CD14-positive monocyte (primary cell): ENCODE measurements around the gene ANKRD26. TPM values are rescaled to one million over a fixed set of nuclear protein-coding genes. Genes with fewer than 3 reads are reported as not detected.

Source experiments
- DNase-seq, 3 donors: peaks; one replicate each; pipeline ENCODE4 v3.0.0-alpha.2; 2011 to 2022
- H2AFZ ChIP-seq: 2 replicates; pipeline ENCODE4 v1.6.0; 2012; ENCODE audit warnings: mild to moderate bottlenecking, low read depth, low read length, inconsistent platforms; ENCODE audit not compliant: insufficient read depth, poor library complexity, severe bottlenecking
- H3K27ac ChIP-seq, 2 donors: 1 replicate in 1 of 2; 2 replicates in 1 of 2; pipeline ENCODE4 v1.5.1; 2012 to 2013; ENCODE audit warnings: low read length in 2 of 2, control low read depth in 1 of 2, inconsistent platforms in 1 of 2, low read depth in 1 of 2, mild to moderate bottlenecking in 1 of 2
- H3K27me3 ChIP-seq, 2 donors: one replicate each; pipeline versions ENCODE4 v1.6.0 to v1.6.1; 2011 to 2013; ENCODE audit warnings: low read length in 2 of 2; ENCODE audit not compliant: control insufficient read depth in 2 of 2, insufficient read depth in 2 of 2
- H3K36me3 ChIP-seq, 2 donors: replicated peaks in 1 of 2; 1 replicate in 1 of 2; 2 replicates in 1 of 2; pipeline versions ENCODE4 v1.5.1 to v1.6.1; 2012 to 2013; ENCODE audit warnings: low read length in 2 of 2, control low read depth in 1 of 2, inconsistent platforms in 1 of 2, mild to moderate bottlenecking in 1 of 2; ENCODE audit not compliant: insufficient read depth in 2 of 2, control insufficient read depth in 1 of 2
- H3K4me1 ChIP-seq, 2 donors: 1 replicate in 1 of 2; 2 replicates in 1 of 2; pipeline versions ENCODE4 v1.5.1 to v1.6.1; 2012 to 2013; ENCODE audit warnings: low read length in 2 of 2, control low read depth in 1 of 2, inconsistent platforms in 1 of 2, mild to moderate bottlenecking in 1 of 2, moderate library complexity in 1 of 2; ENCODE audit not compliant: insufficient read depth in 2 of 2, control insufficient read depth in 1 of 2
- H3K4me2 ChIP-seq: replicated peaks from 2 replicates; pipeline ENCODE3; 2012; ENCODE audit warnings: low read length, moderate library complexity, mild to moderate bottlenecking; ENCODE audit not compliant: poor library complexity, severe bottlenecking; ENCODE audit errors: extremely low read depth
- H3K4me3 ChIP-seq, 3 experiments: fragments of 200-600 bp in 1 of 3; sonication (generic) in 1 of 3; replicated peaks in 1 of 3; 1 replicate in 2 of 3; 2 replicates in 1 of 3; pipeline ENCODE4 v1.5.1; 2011 to 2013; ENCODE audit warnings: low read length in 3 of 3, mild to moderate bottlenecking in 3 of 3, control low read depth in 2 of 3, low read depth in 2 of 3, inconsistent platforms in 1 of 3, moderate library complexity in 1 of 3
- H3K79me2 ChIP-seq: 2 replicates; pipeline ENCODE4 v1.6.0; 2012; ENCODE audit warnings: mild to moderate bottlenecking, control low read depth, inconsistent platforms, low read length, moderate library complexity; ENCODE audit not compliant: insufficient read depth
- H3K9ac ChIP-seq: 2 replicates; pipeline ENCODE4 v1.6.0; 2017; ENCODE audit warnings: low read length, mild to moderate bottlenecking; ENCODE audit not compliant: insufficient read depth, poor library complexity, severe bottlenecking
- H3K9me3 ChIP-seq, 2 donors: replicated peaks in 1 of 2; 1 replicate in 1 of 2; 2 replicates in 1 of 2; pipeline versions ENCODE4 v1.5.1 to v1.6.1; 2012 to 2013; ENCODE audit warnings: low read length in 2 of 2, control low read depth in 1 of 2; ENCODE audit not compliant: control insufficient read depth in 1 of 2, insufficient read depth in 1 of 2
- H4K20me1 ChIP-seq: 2 replicates; pipeline ENCODE4 v1.6.0; 2012; ENCODE audit warnings: mild to moderate bottlenecking, low read length, control low read depth, moderate library complexity; ENCODE audit not compliant: insufficient read depth
- H3K27ac Mint-ChIP-seq, 7 donors: one replicate each; pipeline ENCODE4 v1.8.0; 2020; ENCODE audit warnings: mild to moderate bottlenecking in 7 of 7, mixed read lengths in 7 of 7, moderate library complexity in 6 of 7, inconsistent platforms in 2 of 7
- H3K27me3 Mint-ChIP-seq, 3 donors: one replicate each; pipeline ENCODE4 v1.8.0; 2021 to 2022; ENCODE audit warnings: low read depth in 3 of 3, mild to moderate bottlenecking in 3 of 3, mixed read lengths in 3 of 3, moderate library complexity in 3 of 3, inconsistent platforms in 1 of 3
- H3K36me3 Mint-ChIP-seq, 2 donors: one replicate each; pipeline ENCODE4 v1.8.0; 2020; ENCODE audit warnings: mixed read lengths in 2 of 2, inconsistent platforms in 1 of 2, mild to moderate bottlenecking in 1 of 2
- H3K4me1 Mint-ChIP-seq: one replicate; pipeline ENCODE4 v1.8.0; 2020; ENCODE audit warnings: mild to moderate bottlenecking, mixed read lengths
- H3K4me3 Mint-ChIP-seq, 2 donors: one replicate each; pipeline ENCODE4 v1.8.0; 2020; ENCODE audit warnings: mild to moderate bottlenecking in 2 of 2, mixed read lengths in 2 of 2, moderate library complexity in 1 of 2
- H3K9me3 Mint-ChIP-seq, 7 donors: one replicate each; pipeline ENCODE4 v1.8.0; 2020 to 2022; ENCODE audit warnings: mixed read lengths in 7 of 7, mild to moderate bottlenecking in 6 of 7, moderate library complexity in 6 of 7, inconsistent platforms in 2 of 7
- WGBS: methylation state at CpG from one replicate; pipeline ENCODE4 v1.1.5; 2013; ENCODE audit warnings: missing lambda C conversion rate; ENCODE audit not compliant: insufficient coverage; 5-methylcytosine and 5-hydroxymethylcytosine counted together
- intact Hi-C, 2 donors: fragments of 100-400 bp; cut with micrococcal nuclease; formaldehyde crosslinking; loops; one replicate each; pipeline versions ENCODE4 v1.15.0 to v1.15.1; 2023
- polyA plus RNA-seq, 3 donors: library from polyadenylated mRNA; depleted of rRNA in 1 of 3; unstranded in 2 of 3; stranded (reverse) in 1 of 3; fragments of 300-500 nt in 2 of 3; fragments of >200 nt in 1 of 3; fragmentation: Illumina TruSeq in 2 of 3; gene quantifications; 1 replicate in 2 of 3; 2 replicates in 1 of 3; pipeline ENCODE4 v1.2.3, GENCODE V29; 2012 to 2021
- small RNA-seq: library from RNA; depleted of rRNA; stranded (forward); fragments of <200 nt; gene quantifications from one replicate; pipeline ENCODE3, GENCODE V24; 2012; ENCODE audit warnings: low read depth; ENCODE audit not compliant: insufficient read length
- TF ChIP-seq, protein P1 (sequence below): fragments of 200-600 bp; IDR thresholded peaks from one replicate; pipeline ENCODE4 v1.8.0; 2022; ENCODE audit warnings: antibody characterized with exemption, mild to moderate bottlenecking

The ANKRD26 gene
- polyA plus RNA-seq, 3 donors, result 0.36 to 0.73 (median 0.36) TPM

DNA sequence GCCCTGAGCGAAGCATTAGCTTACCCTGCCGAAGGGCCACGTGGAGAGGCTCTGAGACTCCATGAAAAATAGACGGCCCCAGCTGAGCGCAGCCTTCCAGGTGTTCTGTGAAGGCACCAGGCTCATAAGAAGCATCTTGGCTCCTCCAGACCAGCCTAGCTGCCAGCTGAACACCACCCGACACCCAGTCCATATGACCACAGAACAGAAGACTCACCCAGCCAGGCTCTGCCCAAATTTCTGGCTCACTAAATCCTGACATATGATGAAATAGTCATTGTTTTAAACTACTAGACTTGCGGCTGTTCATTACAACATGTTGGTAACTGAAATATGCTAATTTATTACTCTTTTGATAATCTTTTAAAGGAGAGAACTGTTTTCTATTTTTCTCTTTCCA, 140.0 kb downstream of the ANKRD26 start:
- WGBS, result 100% methylated on average over 5 of the region's 7 CpGs
- no peaks in the 10 kb centered on the region for H3K36me3 Mint-ChIP-seq
- Histone ChIP-seq H3K4me2 (no peak overlapping the region), H3K4me3 (no peak overlapping the region), H3K36me3 (no peaks in the 10 kb centered on the region), H3K9me3 (no peaks in the 10 kb centered on the region), H4K20me1 (no peaks in the 10 kb centered on the region), H3K9ac (no peak overlapping the region), H2AFZ (no peak overlapping the region), H3K27ac (no peak overlapping the region), H3K27me3 (no peaks in the 10 kb centered on the region), H3K79me2 (no peaks in the 10 kb centered on the region), H3K4me1 (no peaks in the 10 kb centered on the region)
- H3K27ac Mint-ChIP-seq, result no peak overlapping the region
- H3K4me3 Mint-ChIP-seq, result no peak overlapping the region
- no peaks in the 10 kb centered on the region for H3K9me3 Mint-ChIP-seq
- no peaks in the 10 kb centered on the region for H3K4me1 Mint-ChIP-seq
- H3K27me3 Mint-ChIP-seq, result peaks cover 1 to 2% (median 2%) of the 10 kb centered on the region in 3 donors
- no peak for DNase-seq
- TF ChIP-seq, protein P1, sequence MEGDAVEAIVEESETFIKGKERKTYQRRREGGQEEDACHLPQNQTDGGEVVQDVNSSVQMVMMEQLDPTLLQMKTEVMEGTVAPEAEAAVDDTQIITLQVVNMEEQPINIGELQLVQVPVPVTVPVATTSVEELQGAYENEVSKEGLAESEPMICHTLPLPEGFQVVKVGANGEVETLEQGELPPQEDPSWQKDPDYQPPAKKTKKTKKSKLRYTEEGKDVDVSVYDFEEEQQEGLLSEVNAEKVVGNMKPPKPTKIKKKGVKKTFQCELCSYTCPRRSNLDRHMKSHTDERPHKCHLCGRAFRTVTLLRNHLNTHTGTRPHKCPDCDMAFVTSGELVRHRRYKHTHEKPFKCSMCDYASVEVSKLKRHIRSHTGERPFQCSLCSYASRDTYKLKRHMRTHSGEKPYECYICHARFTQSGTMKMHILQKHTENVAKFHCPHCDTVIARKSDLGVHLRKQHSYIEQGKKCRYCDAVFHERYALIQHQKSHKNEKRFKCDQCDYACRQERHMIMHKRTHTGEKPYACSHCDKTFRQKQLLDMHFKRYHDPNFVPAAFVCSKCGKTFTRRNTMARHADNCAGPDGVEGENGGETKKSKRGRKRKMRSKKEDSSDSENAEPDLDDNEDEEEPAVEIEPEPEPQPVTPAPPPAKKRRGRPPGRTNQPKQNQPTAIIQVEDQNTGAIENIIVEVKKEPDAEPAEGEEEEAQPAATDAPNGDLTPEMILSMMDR, result no peak
- intact Hi-C loops, result no loop called here

DNA sequence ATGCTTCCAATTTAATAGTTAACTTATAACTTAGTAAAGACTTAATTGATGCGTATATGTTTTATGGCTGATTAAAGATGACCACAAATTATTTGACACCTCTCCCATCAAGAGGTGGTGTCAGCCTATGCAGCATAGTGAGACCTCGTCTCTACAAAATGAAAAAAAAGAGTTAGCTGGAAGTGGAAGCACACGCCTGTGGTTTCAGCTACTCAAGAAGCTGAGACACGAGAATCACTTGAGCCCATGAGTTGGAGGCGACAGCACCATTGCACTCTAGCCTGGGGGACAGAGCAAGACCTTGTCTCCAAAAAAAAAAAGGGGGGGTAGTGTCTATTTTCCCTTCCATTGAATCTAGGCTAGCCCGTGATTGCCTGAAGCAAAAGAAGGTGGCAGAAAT, 140.5 kb downstream of the ANKRD26 start:
- Histone ChIP-seq H3K27me3 (no peaks in the 10 kb centered on the region), H3K4me3 (no peak overlapping the region), H4K20me1 (no peaks in the 10 kb centered on the region), H3K4me1 (no peaks in the 10 kb centered on the region), H3K4me2 (no peak overlapping the region), H3K79me2 (no peaks in the 10 kb centered on the region), H2AFZ (no peak overlapping the region), H3K36me3 (no peaks in the 10 kb centered on the region), H3K9ac (no peak overlapping the region), H3K9me3 (no peaks in the 10 kb centered on the region), H3K27ac (no peak overlapping the region)
- 96% methylated on average over 3 of the region's 6 CpGs for WGBS
- no peak for DNase-seq
- Mint-ChIP-seq H3K4me3 (no peak overlapping the region), H3K9me3 (no peaks in the 10 kb centered on the region), H3K36me3 (no peaks in the 10 kb centered on the region), H3K27me3 (peaks cover 1 to 2% (median 2%) of the 10 kb centered on the region in 3 donors), H3K27ac (no peak overlapping the region), H3K4me1 (no peaks in the 10 kb centered on the region)
- TF ChIP-seq, protein P1, result no peak
- intact Hi-C loops, result no loop called here

Small RNAs within 50 kb of the gene (small RNA-seq; reads per million reads assigned to genes)
- gene RNU6-490P, result 1.4 reads per million

Other genes with a start within 250 kb of the ANKRD26 start
- gene ABI1, start 239.5 kb downstream of the ANKRD26 start, polyA plus RNA-seq, result 10 to 100 TPM; 39.8 to 77.2 (median 61.5) TPM
- 10 to 100 TPM; 22.1 to 72.9 (median 64.6) TPM for gene YME1L1, start 53.9 kb upstream of the ANKRD26 start, polyA plus RNA-seq
- 1 to 10 TPM in 2 of 3 donors, under 1 TPM in 1; 0.65 to 4.9 (median 2.4) TPM for gene MASTL, start 54.9 kb upstream of the ANKRD26 start, polyA plus RNA-seq
- 10 to 100 TPM; 13.6 to 17.5 (median 15.5) TPM for gene ACBD5, start 140.3 kb upstream of the ANKRD26 start, polyA plus RNA-seq